ENCODE measurements around the gene GPC6. TPM values are rescaled to one million over a fixed set of nuclear protein-coding genes. Genes with fewer than 3 reads are reported as not detected.

The GPC6 gene
- total RNA-seq, 1 donor from 2014 or later, result 8.4 TPM

- no peaks in the 10 kb centered on the region for H3K4me1 ChIP-seq
- intact Hi-C loops (cut with DNase I), result no loop called here
- ATAC-seq (no peak), DNase-seq (no peak)
- H3K27ac ChIP-seq, result no peak overlapping the region
- no peaks in the 10 kb centered on the region for H3K36me3 ChIP-seq
- H3K27me3 ChIP-seq, result no peaks in the 10 kb centered on the region
- H3K9me3 ChIP-seq, result no peaks in the 10 kb centered on the region
- no peak overlapping the region for H3K4me3 ChIP-seq
- no peak for TF ChIP-seq CTCF (IDR thresholded peaks at IDR 0.05)
These were observed 70.0 kb downstream of the GPC6 start for GRCh38 chr13:93296584-93296983.

GRCh38 chr13:93298713-93299112, 72.1 kb downstream of the GPC6 start:
- Histone ChIP-seq H3K27me3 (no peaks in the 10 kb centered on the region), H3K27ac (no peak overlapping the region), H3K36me3 (no peaks in the 10 kb centered on the region), H3K9me3 (no peaks in the 10 kb centered on the region), H3K4me1 (no peaks in the 10 kb centered on the region), H3K4me3 (no peak overlapping the region)
- no peak for ATAC-seq
- intact Hi-C loops (cut with DNase I), result no loop called here
- no peak for TF ChIP-seq CTCF (IDR thresholded peaks at IDR 0.05)
- DNase-seq, result no peak

GRCh38 chr13:93304134-93304533, 77.5 kb downstream of the GPC6 start:
- Histone ChIP-seq H3K9me3 (no peaks in the 10 kb centered on the region), H3K27me3 (no peaks in the 10 kb centered on the region), H3K27ac (no peak overlapping the region), H3K4me1 (no peaks in the 10 kb centered on the region), H3K4me3 (no peak overlapping the region), H3K36me3 (no peaks in the 10 kb centered on the region)
- ATAC-seq (no peak), DNase-seq (no peak)
- no peak for TF ChIP-seq CTCF (IDR thresholded peaks at IDR 0.05)
- intact Hi-C loops (cut with DNase I), result no loop called here

GRCh38 chr13:93304868-93305613, 78.4 kb downstream of the GPC6 start:
- H3K36me3 ChIP-seq, result no peaks in the 10 kb centered on the region
- no peaks in the 10 kb centered on the region for H3K9me3 ChIP-seq
- no peak for TF ChIP-seq CTCF (IDR thresholded peaks at IDR 0.05)
- no peaks in the 10 kb centered on the region for H3K4me1 ChIP-seq
- H3K4me3 ChIP-seq, result no peak overlapping the region
- no peaks in the 10 kb centered on the region for H3K27me3 ChIP-seq
- H3K27ac ChIP-seq, result no peak overlapping the region
- ATAC-seq (no peak), DNase-seq (no peak)
- intact Hi-C loops (cut with DNase I), result no loop called here

- DNase-seq (no peak), ATAC-seq (no peak)
- Histone ChIP-seq H3K9me3 (no peaks in the 10 kb centered on the region), H3K36me3 (no peaks in the 10 kb centered on the region), H3K4me3 (no peak overlapping the region), H3K27me3 (no peaks in the 10 kb centered on the region), H3K4me1 (no peaks in the 10 kb centered on the region), H3K27ac (no peak overlapping the region)
- intact Hi-C loops (cut with DNase I), result no loop called here
- no peak for TF ChIP-seq CTCF (IDR thresholded peaks at IDR 0.05)
These were observed 79.3 kb downstream of the GPC6 start for GRCh38 chr13:93305886-93306285.

- no peaks in the 10 kb centered on the region for H3K27me3 ChIP-seq
- ATAC-seq, result no peak
- H3K4me1 ChIP-seq, result no peaks in the 10 kb centered on the region
- no peak for TF ChIP-seq CTCF (IDR thresholded peaks at IDR 0.05)
- no peaks in the 10 kb centered on the region for H3K36me3 ChIP-seq
- no peak overlapping the region for H3K27ac ChIP-seq
- H3K4me3 ChIP-seq, result no peak overlapping the region
- no peaks in the 10 kb centered on the region for H3K9me3 ChIP-seq
- intact Hi-C loops (cut with DNase I), result no loop called here
- no peak for DNase-seq
These were observed 80.5 kb downstream of the GPC6 start for GRCh38 chr13:93307136-93307535.

All from upper lobe of right lung (tissue), 1 donor.